ENCODE measurements around the gene DHRS13.
"Not testable (repeated sequence)": the region's sequence is repeated elsewhere in the genome, so short reads cannot be mapped to it uniquely, and the experiment has no call there.

Gene DHRS13

GRCh38 chr17:28912938-28913333 is 10.1 kb upstream of the DHRS13 start:
- no peak overlapping the region for H3K9ac ChIP-seq (ENCODE audit: low read length in 2 of 2)
- no peak overlapping the region for H3K27ac ChIP-seq (ENCODE audit: low read length)

GRCh38 chr17:28912281-28912937 is 9.5 kb upstream of the DHRS13 start:
- H3K9ac ChIP-seq (ENCODE audit: low read length in 2 of 2), result no peak overlapping the region
- H3K27me3 ChIP-seq (ENCODE audit: control insufficient read depth in 1 of 2, insufficient read depth in 2 of 2, low read length in 2 of 2), result no peaks in the 10 kb centered on the region
- no peaks in the 10 kb centered on the region for H3K9me3 ChIP-seq (ENCODE audit: control insufficient read depth in 2 of 2, low read length in 2 of 2)
- peaks cover 20% of the 10 kb centered on the region for H3K4me1 ChIP-seq (ENCODE audit: control insufficient read depth, insufficient read depth, low read length)
- H3K27ac ChIP-seq (ENCODE audit: low read length), result no peak overlapping the region
- no peak overlapping the region for H3K4me3 ChIP-seq (ENCODE audit: low read length in 2 of 2)
- H3K36me3 ChIP-seq (ENCODE audit: control insufficient read depth in 2 of 2, insufficient read depth in 2 of 2, low read length in 2 of 2), result peaks cover 71 to 72% of the 10 kb centered on the region in 2 donors

More at GRCh38 chr17:28912938-28913333, 10.1 kb upstream of the DHRS13 start:
- H3K4me1 ChIP-seq (ENCODE audit: control insufficient read depth, insufficient read depth, low read length), result peaks cover 15% of the 10 kb centered on the region
- no peaks in the 10 kb centered on the region for H3K9me3 ChIP-seq (ENCODE audit: control insufficient read depth in 2 of 2, low read length in 2 of 2)
- no peaks in the 10 kb centered on the region for H3K27me3 ChIP-seq (ENCODE audit: control insufficient read depth in 1 of 2, insufficient read depth in 2 of 2, low read length in 2 of 2)
- no peak overlapping the region for H3K4me3 ChIP-seq (ENCODE audit: low read length in 2 of 2)
- H3K36me3 ChIP-seq (ENCODE audit: control insufficient read depth in 2 of 2, insufficient read depth in 2 of 2, low read length in 2 of 2), result peaks cover 68 to 76% of the 10 kb centered on the region in 2 donors

- no peaks in the 10 kb centered on the region for H3K9me3 ChIP-seq (ENCODE audit: control insufficient read depth in 2 of 2, low read length in 2 of 2)
- H3K9ac ChIP-seq (ENCODE audit: low read length in 2 of 2), result no peak overlapping the region
- H3K4me3 ChIP-seq (ENCODE audit: low read length in 2 of 2), result no peak overlapping the region
- H3K27me3 ChIP-seq (ENCODE audit: control insufficient read depth in 1 of 2, insufficient read depth in 2 of 2, low read length in 2 of 2), result no peaks in the 10 kb centered on the region
- peaks cover 27% of the 10 kb centered on the region for H3K4me1 ChIP-seq (ENCODE audit: control insufficient read depth, insufficient read depth, low read length)
- peaks cover 69 to 72% of the 10 kb centered on the region in 2 donors for H3K36me3 ChIP-seq (ENCODE audit: control insufficient read depth in 2 of 2, insufficient read depth in 2 of 2, low read length in 2 of 2)
- H3K27ac ChIP-seq (ENCODE audit: low read length), result no peak overlapping the region
These were observed 8.6 kb upstream of the DHRS13 start for GRCh38 chr17:28911411-28912045.

DNA sequence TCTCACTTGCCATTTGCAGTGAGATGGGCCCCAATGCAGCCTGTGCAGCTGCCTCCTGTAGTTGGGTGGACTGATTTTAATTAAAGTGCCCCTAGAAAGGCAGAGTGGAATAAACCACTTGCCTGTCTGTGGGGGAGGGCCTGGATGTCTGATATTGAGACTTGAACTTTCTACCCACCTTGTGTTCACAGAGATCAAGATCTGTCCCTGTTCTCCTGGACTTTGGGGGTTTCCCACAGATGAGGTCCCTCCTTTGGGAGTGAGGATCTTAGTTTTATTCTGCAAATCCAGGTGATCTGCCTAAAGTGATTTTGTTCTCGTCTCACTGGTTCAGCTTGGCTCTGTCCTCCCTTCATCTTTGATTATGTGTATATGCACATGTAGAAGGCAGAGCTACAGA is 7.7 kb upstream of the DHRS13 start:
- Histone ChIP-seq H3K4me1 (ENCODE audit: control insufficient read depth, insufficient read depth, low read length) (peaks cover 32% of the 10 kb centered on the region), H3K9ac (ENCODE audit: low read length in 2 of 2) (no peak overlapping the region), H3K36me3 (ENCODE audit: control insufficient read depth in 2 of 2, insufficient read depth in 2 of 2, low read length in 2 of 2) (peaks cover 71 to 72% of the 10 kb centered on the region in 2 donors), H3K27me3 (ENCODE audit: control insufficient read depth in 1 of 2, insufficient read depth in 2 of 2, low read length in 2 of 2) (no peaks in the 10 kb centered on the region), H3K27ac (ENCODE audit: low read length) (no peak overlapping the region), H3K9me3 (ENCODE audit: control insufficient read depth in 2 of 2, low read length in 2 of 2) (no peaks in the 10 kb centered on the region), H3K4me3 (ENCODE audit: low read length in 2 of 2) (no peak overlapping the region)

- Histone ChIP-seq H3K27ac (ENCODE audit: low read length) (peak overlapping the region; percentile 80), H3K9me3 (ENCODE audit: control insufficient read depth in 2 of 2, low read length in 2 of 2) (no peaks in the 10 kb centered on the region), H3K36me3 (ENCODE audit: control insufficient read depth in 2 of 2, insufficient read depth in 2 of 2, low read length in 2 of 2) (peaks cover 60% of the 10 kb centered on the region in 2 donors), H3K9ac (ENCODE audit: low read length in 2 of 2) (peak overlapping the region; percentile 32 to 58), H3K27me3 (ENCODE audit: control insufficient read depth in 1 of 2, insufficient read depth in 2 of 2, low read length in 2 of 2) (no peaks in the 10 kb centered on the region), H3K4me1 (ENCODE audit: control insufficient read depth, insufficient read depth, low read length) (peaks cover 32% of the 10 kb centered on the region), H3K4me3 (ENCODE audit: low read length in 2 of 2) (peak overlapping the region in 1 of 2 donors; percentile 35)
These were observed 5.8 kb upstream of the DHRS13 start for GRCh38 chr17:28908640-28909167.

GRCh38 chr17:28907709-28908475 is 5.0 kb upstream of the DHRS13 start:
- peak overlapping the region; percentile 80 for H3K27ac ChIP-seq (ENCODE audit: low read length)
- H3K4me1 ChIP-seq (ENCODE audit: control insufficient read depth, insufficient read depth, low read length), result peaks cover 36% of the 10 kb centered on the region
- peaks cover 51% of the 10 kb centered on the region in 2 donors for H3K36me3 ChIP-seq (ENCODE audit: control insufficient read depth in 2 of 2, insufficient read depth in 2 of 2, low read length in 2 of 2)
- H3K27me3 ChIP-seq (ENCODE audit: control insufficient read depth in 1 of 2, insufficient read depth in 2 of 2, low read length in 2 of 2), result no peaks in the 10 kb centered on the region
- H3K9ac ChIP-seq (ENCODE audit: low read length in 2 of 2), result peak overlapping the region; percentile 4 to 58
- no peak overlapping the region for H3K4me3 ChIP-seq (ENCODE audit: low read length in 2 of 2)
- no peaks in the 10 kb centered on the region for H3K9me3 ChIP-seq (ENCODE audit: control insufficient read depth in 2 of 2, low read length in 2 of 2)

GRCh38 chr17:28906706-28907438 is 4.0 kb upstream of the DHRS13 start:
- H3K36me3 ChIP-seq (ENCODE audit: control insufficient read depth in 2 of 2, insufficient read depth in 2 of 2, low read length in 2 of 2), result peaks cover 41% of the 10 kb centered on the region in 2 donors
- peak overlapping the region in 1 of 2 donors; percentile 3 for H3K4me3 ChIP-seq (ENCODE audit: low read length in 2 of 2)
- H3K27ac ChIP-seq (ENCODE audit: low read length), result peak overlapping the region; percentile 80
- H3K9me3 ChIP-seq (ENCODE audit: control insufficient read depth in 2 of 2, low read length in 2 of 2), result no peaks in the 10 kb centered on the region
- H3K27me3 ChIP-seq (ENCODE audit: control insufficient read depth in 1 of 2, insufficient read depth in 2 of 2, low read length in 2 of 2), result no peaks in the 10 kb centered on the region
- peak overlapping the region in 1 of 2 donors; percentile 47 for H3K9ac ChIP-seq (ENCODE audit: low read length in 2 of 2)
- H3K4me1 ChIP-seq (ENCODE audit: control insufficient read depth, insufficient read depth, low read length), result peaks cover 40% of the 10 kb centered on the region

DNA sequence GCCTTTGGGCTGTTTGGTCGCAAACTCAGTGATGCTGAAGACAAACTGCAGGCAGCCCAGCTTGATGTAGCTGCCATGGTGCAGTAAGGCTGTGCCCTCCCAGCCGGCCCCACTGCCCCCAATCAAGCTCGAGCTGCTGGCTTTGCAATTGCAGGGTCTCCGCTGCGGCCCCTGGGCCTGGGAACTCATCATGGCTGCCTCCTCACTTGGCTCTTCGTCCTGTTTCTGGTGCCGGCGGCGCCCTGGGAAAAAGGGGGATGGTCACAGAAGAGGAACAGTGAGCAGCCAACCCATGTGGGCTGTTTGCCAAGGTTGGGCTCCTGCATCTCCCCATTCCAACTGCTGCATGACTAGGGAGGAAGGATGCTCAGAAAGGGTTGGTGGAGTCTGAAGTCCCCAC is 3.4 kb upstream of the DHRS13 start:
- Histone ChIP-seq H3K4me1 (ENCODE audit: control insufficient read depth, insufficient read depth, low read length) (peaks cover 45% of the 10 kb centered on the region), H3K27ac (ENCODE audit: low read length) (peak overlapping the region; percentile 46), H3K36me3 (ENCODE audit: control insufficient read depth in 2 of 2, insufficient read depth in 2 of 2, low read length in 2 of 2) (peaks cover 35% of the 10 kb centered on the region in 2 donors), H3K9ac (ENCODE audit: low read length in 2 of 2) (no peak overlapping the region), H3K4me3 (ENCODE audit: low read length in 2 of 2) (no peak overlapping the region), H3K27me3 (ENCODE audit: control insufficient read depth in 1 of 2, insufficient read depth in 2 of 2, low read length in 2 of 2) (no peaks in the 10 kb centered on the region), H3K9me3 (ENCODE audit: control insufficient read depth in 2 of 2, low read length in 2 of 2) (no peaks in the 10 kb centered on the region)

DNA sequence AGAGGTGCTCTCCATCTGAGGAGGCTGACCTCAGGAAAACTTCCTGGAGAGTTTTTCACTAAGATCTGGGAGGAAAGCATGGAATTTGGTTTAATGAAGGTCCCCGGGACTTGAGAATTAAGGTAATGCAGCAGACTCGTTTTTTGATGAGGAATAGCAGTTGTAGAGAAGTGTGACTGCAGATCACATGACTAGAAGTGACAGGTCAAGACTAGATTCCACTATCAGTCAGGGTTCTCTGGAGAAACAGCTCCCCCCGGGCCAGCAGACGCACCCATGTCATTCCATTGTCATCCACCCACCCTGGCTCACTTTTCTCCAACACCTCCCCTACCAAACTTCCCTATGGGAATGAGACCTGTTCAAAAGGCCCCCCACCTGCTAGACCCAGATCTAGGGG is 1.9 kb upstream of the DHRS13 start:
- H3K9ac ChIP-seq (ENCODE audit: low read length in 2 of 2), result no peak overlapping the region
- H3K4me1 ChIP-seq (ENCODE audit: control insufficient read depth, insufficient read depth, low read length), result peaks cover 45% of the 10 kb centered on the region
- H3K27me3 ChIP-seq (ENCODE audit: control insufficient read depth in 1 of 2, insufficient read depth in 2 of 2, low read length in 2 of 2), result no peaks in the 10 kb centered on the region
- H3K36me3 ChIP-seq (ENCODE audit: control insufficient read depth in 2 of 2, insufficient read depth in 2 of 2, low read length in 2 of 2), result peaks cover 20 to 21% of the 10 kb centered on the region in 2 donors
- H3K27ac ChIP-seq (ENCODE audit: low read length), result peak overlapping the region; percentile 41
- no peak overlapping the region for H3K4me3 ChIP-seq (ENCODE audit: low read length in 2 of 2)
- no peaks in the 10 kb centered on the region for H3K9me3 ChIP-seq (ENCODE audit: control insufficient read depth in 2 of 2, low read length in 2 of 2)

- peaks cover 41% of the 10 kb centered on the region for H3K4me1 ChIP-seq (ENCODE audit: control insufficient read depth, insufficient read depth, low read length)
- peaks cover 16 to 19% of the 10 kb centered on the region in 2 donors for H3K36me3 ChIP-seq (ENCODE audit: control insufficient read depth in 2 of 2, insufficient read depth in 2 of 2, low read length in 2 of 2)
- peak overlapping the region in 1 of 2 donors; percentile 7 for H3K9ac ChIP-seq (ENCODE audit: low read length in 2 of 2)
- H3K4me3 ChIP-seq (ENCODE audit: low read length in 2 of 2), result peak overlapping the region in 1 of 2 donors; percentile 78
- H3K27ac ChIP-seq (ENCODE audit: low read length); H3K9me3 ChIP-seq (ENCODE audit: control insufficient read depth in 2 of 2, low read length in 2 of 2); H3K27me3 ChIP-seq (ENCODE audit: control insufficient read depth in 1 of 2, insufficient read depth in 2 of 2, low read length in 2 of 2): not testable (repeated sequence)
These were observed 615 bp upstream of the DHRS13 start for GRCh38 chr17:28903546-28903841.

Data from stomach smooth muscle (tissue), 2 donors.